ENCODE data around the gene DAW1. TPM values are rescaled to one million over a fixed set of nuclear protein-coding genes. Genes with fewer than 3 reads are reported as not detected.

Gene DAW1
- total and polyA plus RNA-seq, 12 donors: 0.26 TPM; not detected in 11

GRCh38 chr2:227826019-227826521 is 45.4 kb upstream of the DAW1 start:
- no peak for TF ChIP-seq POLR2A (IDR thresholded peaks at IDR 0.05)
- TF ChIP-seq CTCF (IDR thresholded peaks at IDR 0.05): no peak
- Histone ChIP-seq H3K36me3 (replicated peaks in 1 of 2) (no peaks in the 10 kb centered on the region), H3K9me3 (replicated peaks in 1 of 3) (no peaks in the 10 kb centered on the region), H3K27me3 (no peaks in the 10 kb centered on the region), H3K4me1 (replicated peaks in 1 of 2) (no peaks in the 10 kb centered on the region), H3K4me3 (no peak overlapping the region), H3K27ac (no peak overlapping the region)
- intact Hi-C loops (cut with DNase I): no loop called here
- DNase-seq: no peak
- WGBS, 4 donors: 55 to 62% (median 58%) methylated on average over 10 of the region's 10 CpGs

GRCh38 chr2:227826563-227826962 is 44.9 kb upstream of the DAW1 start:
- TF ChIP-seq POLR2A (IDR thresholded peaks at IDR 0.05): no peak
- TF ChIP-seq CTCF (IDR thresholded peaks at IDR 0.05): no peak
- Histone ChIP-seq H3K4me1 (replicated peaks in 1 of 2) (no peaks in the 10 kb centered on the region), H3K4me3 (no peak overlapping the region), H3K9me3 (replicated peaks in 1 of 3) (no peaks in the 10 kb centered on the region), H3K36me3 (replicated peaks in 1 of 2) (no peaks in the 10 kb centered on the region), H3K27ac (no peak overlapping the region), H3K27me3 (no peaks in the 10 kb centered on the region)
- intact Hi-C loops (cut with DNase I): no loop called here
- 14 to 70% (median 19%) methylated on average over 2 of the region's 2 CpGs for WGBS, 4 donors
- DNase-seq: no peak

GRCh38 chr2:227827143-227827542 is 44.3 kb upstream of the DAW1 start:
- Histone ChIP-seq H3K36me3 (replicated peaks in 1 of 2) (no peaks in the 10 kb centered on the region), H3K27ac (no peak overlapping the region)
- no peak for TF ChIP-seq CTCF (IDR thresholded peaks at IDR 0.05)
- no peak for TF ChIP-seq POLR2A (IDR thresholded peaks at IDR 0.05)

GRCh38 chr2:227828477-227828912 is 42.9 kb upstream of the DAW1 start:
- Histone ChIP-seq H3K9me3 (replicated peaks in 1 of 3) (no peaks in the 10 kb centered on the region), H3K27ac (no peak overlapping the region), H3K27me3 (no peaks in the 10 kb centered on the region), H3K36me3 (replicated peaks in 1 of 2) (no peaks in the 10 kb centered on the region), H3K4me3 (no peak overlapping the region), H3K4me1 (replicated peaks in 1 of 2) (no peaks in the 10 kb centered on the region)
- DNase-seq: no peak
- intact Hi-C loops (cut with DNase I): no loop called here
- no peak for TF ChIP-seq POLR2A (IDR thresholded peaks at IDR 0.05)
- no peak for TF ChIP-seq CTCF (IDR thresholded peaks at IDR 0.05)

More at GRCh38 chr2:227827143-227827542, 44.3 kb upstream of the DAW1 start:
- no peak overlapping the region for H3K4me3 ChIP-seq
- intact Hi-C loops (cut with DNase I): no loop called here
- H3K27me3 ChIP-seq: no peaks in the 10 kb centered on the region
- no peak for DNase-seq
- WGBS, 4 donors: 81 to 91% (median 87%) methylated on average over 7 of the region's 7 CpGs
- H3K9me3 ChIP-seq (replicated peaks in 1 of 3): no peaks in the 10 kb centered on the region
- no peaks in the 10 kb centered on the region for H3K4me1 ChIP-seq (replicated peaks in 1 of 2)

Measured in adrenal gland (tissue), 12 donors.